HG02642 (cell line): ENCODE results near the gene RIMBP2.
"Not testable (repeated sequence)": the region's sequence is repeated elsewhere in the genome, so short reads cannot be mapped to it uniquely, and the experiment has no call there.

Source experiments
- ATAC-seq: cut with Tn5 transposase; IDR thresholded peaks from one replicate; pipeline ENCODE4 v1.9.1; 2021; ENCODE audit warnings: mild to moderate bottlenecking; ENCODE audit not compliant: unreplicated experiment, poor library complexity

The RIMBP2 gene

GRCh38 chr12:130708648-130709047 is 7.5 kb downstream of the RIMBP2 start:
- ATAC-seq: no peak

- ATAC-seq: no peak
Observed at GRCh38 chr12:130707571-130707891, 8.6 kb downstream of the RIMBP2 start.

- no peak for ATAC-seq
Observed at GRCh38 chr12:130706885-130707570, 9.1 kb downstream of the RIMBP2 start.

- ATAC-seq: no peak
Observed at GRCh38 chr12:130706311-130706710, 9.8 kb downstream of the RIMBP2 start.

GRCh38 chr12:130705178-130705822 is 10.8 kb downstream of the RIMBP2 start:
- no peak for ATAC-seq

- ATAC-seq: no peak
Observed at GRCh38 chr12:130704606-130705005, 11.5 kb downstream of the RIMBP2 start.

- no peak for ATAC-seq
Observed at GRCh38 chr12:130703733-130704375, 12.2 kb downstream of the RIMBP2 start.

- ATAC-seq: no peak
Observed at GRCh38 chr12:130702966-130703732, 12.9 kb downstream of the RIMBP2 start.

GRCh38 chr12:130701402-130701744 is 14.7 kb downstream of the RIMBP2 start:
- ATAC-seq: no peak

GRCh38 chr12:130700492-130701401 is 15.4 kb downstream of the RIMBP2 start:
- ATAC-seq: no peak

- no peak for ATAC-seq
Observed at GRCh38 chr12:130698106-130698505, 18.0 kb downstream of the RIMBP2 start.

- no peak for ATAC-seq
Observed at GRCh38 chr12:130696379-130697100, 19.6 kb downstream of the RIMBP2 start.

GRCh38 chr12:130695061-130695460 is 21.0 kb downstream of the RIMBP2 start:
- ATAC-seq: no peak

- ATAC-seq: no peak
Observed at GRCh38 chr12:130689408-130690405, 26.4 kb downstream of the RIMBP2 start.

GRCh38 chr12:130688999-130689398 is 27.1 kb downstream of the RIMBP2 start:
- not testable (repeated sequence) for ATAC-seq

GRCh38 chr12:130687796-130688778 is 28.0 kb downstream of the RIMBP2 start:
- no peak for ATAC-seq

GRCh38 chr12:130687190-130687589 is 28.9 kb downstream of the RIMBP2 start:
- ATAC-seq: no peak
